ENCODE results near the gene PRKG1.
"Not testable (repeated sequence)": the region's sequence is repeated elsewhere in the genome, so short reads cannot be mapped to it uniquely, and the experiment has no call there.

The PRKG1 gene

GRCh38 chr10:51231754-51232153, 157.5 kb downstream of the PRKG1 start:
- DNase-seq = no peak

GRCh38 chr10:51233337-51234100, 159.2 kb downstream of the PRKG1 start:
- no peak for DNase-seq

GRCh38 chr10:51235865-51236264, 161.6 kb downstream of the PRKG1 start:
- no peak for DNase-seq

- DNase-seq = no peak
Observed at GRCh38 chr10:51239006-51239405, 164.7 kb downstream of the PRKG1 start.

- no peak for DNase-seq
Observed at GRCh38 chr10:51241461-51241860, 167.2 kb downstream of the PRKG1 start.

GRCh38 chr10:51242393-51242792, 168.1 kb downstream of the PRKG1 start:
- no peak for DNase-seq

GRCh38 chr10:51244309-51244708, 170.0 kb downstream of the PRKG1 start:
- no peak for DNase-seq

- no peak for DNase-seq
Observed at GRCh38 chr10:51244748-51245490, 170.6 kb downstream of the PRKG1 start.

GRCh38 chr10:51246156-51246555, 171.9 kb downstream of the PRKG1 start:
- no peak for DNase-seq

- DNase-seq = no peak
Observed at GRCh38 chr10:51250278-51250920, 176.1 kb downstream of the PRKG1 start.

GRCh38 chr10:51251110-51251509, 176.8 kb downstream of the PRKG1 start:
- no peak for DNase-seq

- DNase-seq = no peak
Observed at GRCh38 chr10:51255381-51255780, 181.1 kb downstream of the PRKG1 start.

GRCh38 chr10:51257511-51258248, 183.4 kb downstream of the PRKG1 start:
- no peak for DNase-seq

- DNase-seq = no peak
Observed at GRCh38 chr10:51260376-51260775, 186.1 kb downstream of the PRKG1 start.

GRCh38 chr10:51266496-51266895, 192.2 kb downstream of the PRKG1 start:
- DNase-seq = no peak

GRCh38 chr10:51267980-51268570, 193.8 kb downstream of the PRKG1 start:
- not testable (repeated sequence) for DNase-seq

- DNase-seq = no peak
Observed at GRCh38 chr10:51269821-51270220, 195.5 kb downstream of the PRKG1 start.

- no peak for DNase-seq
Observed at GRCh38 chr10:51270936-51271530, 196.7 kb downstream of the PRKG1 start.

GRCh38 chr10:51272099-51272498, 197.8 kb downstream of the PRKG1 start:
- not testable (repeated sequence) for DNase-seq

- DNase-seq = no peak
Observed at GRCh38 chr10:51272555-51272954, 198.3 kb downstream of the PRKG1 start.

GRCh38 chr10:51273574-51273973, 199.3 kb downstream of the PRKG1 start:
- no peak for DNase-seq

- not testable (repeated sequence) for DNase-seq
Observed at GRCh38 chr10:51276097-51276496, 201.8 kb downstream of the PRKG1 start.
